Stimulated activated CD4-positive, alpha-beta T cell treated with anti-CD3 and anti-CD28 coated beads, Interleukin-1b, Interleukin-23, amount 100 ng/mL, for 1 hour (primary cell): Measurements from ENCODE around the gene SPTLC2.
"Not testable (repeated sequence)": the region's sequence is repeated elsewhere in the genome, so short reads cannot be mapped to it uniquely, and the experiment has no call there.

Experiments
- DNase-seq, 2 donors: peaks; one replicate each; pipeline ENCODE4 v3.0.0-alpha.2; 2020; ENCODE audit warnings: low read depth in 2 of 2

The SPTLC2 gene

DNA sequence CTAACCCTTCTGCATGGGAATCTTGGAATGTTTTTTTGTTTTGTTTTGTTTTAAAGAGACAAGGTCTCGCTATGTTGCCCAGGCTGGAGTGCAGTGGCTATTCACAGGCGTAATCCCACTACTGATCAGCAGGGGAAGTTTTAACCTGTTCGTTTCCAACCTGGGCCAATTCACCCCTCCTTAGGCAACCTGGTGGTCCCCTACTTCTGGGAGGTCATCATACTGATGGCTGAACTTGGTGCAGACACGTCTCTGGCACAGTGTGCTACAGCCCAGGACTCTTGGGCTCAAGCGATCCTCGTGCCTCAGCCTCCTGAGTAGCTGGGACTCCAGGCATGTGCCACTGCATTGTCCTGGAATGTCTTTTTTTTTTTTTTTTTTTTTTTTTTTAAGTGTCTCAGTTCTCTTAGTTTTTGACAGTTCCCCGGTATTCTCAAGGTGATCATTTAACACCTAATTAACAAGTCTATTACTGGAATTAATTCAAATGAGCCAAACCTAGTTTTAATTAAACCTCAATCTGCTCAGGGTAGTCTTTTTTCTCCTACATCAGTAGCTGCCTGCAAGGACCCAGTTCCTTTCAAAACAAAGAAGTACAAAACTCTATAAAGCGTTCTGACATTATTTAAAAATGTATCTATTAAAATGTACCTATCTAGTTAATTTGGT is 68.8 kb downstream of the SPTLC2 start:
- no peak for DNase-seq

DNA sequence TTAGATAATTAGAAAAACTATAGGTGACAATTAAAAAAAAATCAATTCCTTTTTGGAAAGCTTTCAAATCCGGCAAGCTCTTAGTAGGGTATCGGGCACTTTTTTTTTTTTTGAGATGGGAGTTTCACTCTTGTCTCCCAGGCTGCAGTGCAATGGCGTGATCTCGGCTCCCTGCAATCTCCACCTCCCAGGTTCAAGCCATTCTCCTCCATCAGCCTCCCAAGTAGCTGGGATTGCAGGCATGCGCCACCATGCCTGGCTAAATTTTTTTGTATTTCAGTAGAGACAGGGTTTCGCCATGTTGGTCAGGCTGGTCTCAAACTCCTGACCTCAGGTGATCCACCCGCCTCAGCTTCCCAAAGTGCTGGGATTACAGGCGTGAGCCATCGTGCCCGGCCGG is 71.3 kb downstream of the SPTLC2 start:
- not testable (repeated sequence) for DNase-seq

DNA sequence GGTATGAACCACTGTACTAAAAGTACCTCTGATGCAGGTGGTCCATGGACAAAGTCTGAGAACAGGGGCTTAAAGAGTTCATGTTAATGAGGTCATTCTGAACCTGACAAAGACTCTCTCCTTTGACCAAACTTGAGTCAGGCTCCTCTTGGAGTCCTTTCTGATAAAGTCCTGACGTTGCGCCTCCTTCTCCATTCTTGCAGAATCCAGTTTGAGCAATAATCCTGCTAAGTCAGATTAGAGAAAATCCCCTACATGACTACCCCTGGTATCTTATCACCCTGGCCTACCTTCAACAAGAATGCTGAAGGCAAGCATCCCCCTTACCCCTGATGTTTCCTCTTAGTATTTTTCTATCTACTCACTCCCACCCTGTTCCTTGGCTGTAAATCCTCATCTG is 71.9 kb downstream of the SPTLC2 start:
- no peak for DNase-seq

DNA sequence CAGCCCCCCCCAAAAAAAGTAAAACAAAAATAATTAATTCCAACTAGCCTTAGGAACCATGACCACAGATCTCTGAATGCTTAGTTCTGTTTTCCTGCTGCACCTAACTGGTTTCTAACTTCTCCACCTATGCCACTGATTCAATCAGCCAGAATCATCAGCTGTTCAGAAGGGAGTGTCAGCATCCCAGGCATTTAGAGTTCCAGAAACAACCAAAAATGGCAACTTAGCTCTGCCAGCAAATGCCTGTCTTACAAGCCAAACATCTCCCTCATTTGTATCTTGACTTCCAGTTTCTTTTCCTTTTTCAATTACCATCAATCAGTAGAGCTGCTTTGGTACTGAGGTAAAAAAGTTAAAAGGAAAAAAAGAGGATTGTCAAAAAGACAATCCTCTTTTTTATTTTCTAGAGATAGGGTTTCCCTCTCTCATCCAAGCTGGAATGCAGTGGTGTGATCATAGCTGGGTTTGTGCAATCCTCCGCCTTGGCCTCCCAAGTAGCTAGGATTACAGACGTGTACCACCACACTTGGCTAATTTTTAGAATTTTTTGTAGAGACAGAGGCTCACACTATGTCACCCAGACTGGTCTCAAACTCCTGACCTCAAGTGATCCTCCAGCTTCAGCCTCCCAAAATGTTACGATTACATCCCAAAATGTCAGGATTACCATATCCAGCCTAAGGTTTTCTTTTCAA is 72.7 kb downstream of the SPTLC2 start:
- no peak for DNase-seq

DNA sequence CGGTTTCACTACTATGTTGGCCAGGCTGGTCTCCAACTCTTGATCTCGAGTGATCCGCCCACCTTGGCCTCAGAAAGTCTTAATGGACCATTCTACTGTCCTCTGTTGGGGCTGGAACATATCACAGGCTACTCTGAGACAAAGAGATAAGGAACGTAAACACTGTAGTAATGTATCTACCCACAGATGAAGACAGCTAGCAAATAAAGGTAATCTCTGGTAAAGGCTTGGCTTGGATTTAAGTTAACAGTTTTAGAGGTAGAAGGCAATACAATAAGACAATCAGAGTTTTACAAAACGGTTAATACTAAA is 73.2 kb downstream of the SPTLC2 start:
- no peak for DNase-seq

DNA sequence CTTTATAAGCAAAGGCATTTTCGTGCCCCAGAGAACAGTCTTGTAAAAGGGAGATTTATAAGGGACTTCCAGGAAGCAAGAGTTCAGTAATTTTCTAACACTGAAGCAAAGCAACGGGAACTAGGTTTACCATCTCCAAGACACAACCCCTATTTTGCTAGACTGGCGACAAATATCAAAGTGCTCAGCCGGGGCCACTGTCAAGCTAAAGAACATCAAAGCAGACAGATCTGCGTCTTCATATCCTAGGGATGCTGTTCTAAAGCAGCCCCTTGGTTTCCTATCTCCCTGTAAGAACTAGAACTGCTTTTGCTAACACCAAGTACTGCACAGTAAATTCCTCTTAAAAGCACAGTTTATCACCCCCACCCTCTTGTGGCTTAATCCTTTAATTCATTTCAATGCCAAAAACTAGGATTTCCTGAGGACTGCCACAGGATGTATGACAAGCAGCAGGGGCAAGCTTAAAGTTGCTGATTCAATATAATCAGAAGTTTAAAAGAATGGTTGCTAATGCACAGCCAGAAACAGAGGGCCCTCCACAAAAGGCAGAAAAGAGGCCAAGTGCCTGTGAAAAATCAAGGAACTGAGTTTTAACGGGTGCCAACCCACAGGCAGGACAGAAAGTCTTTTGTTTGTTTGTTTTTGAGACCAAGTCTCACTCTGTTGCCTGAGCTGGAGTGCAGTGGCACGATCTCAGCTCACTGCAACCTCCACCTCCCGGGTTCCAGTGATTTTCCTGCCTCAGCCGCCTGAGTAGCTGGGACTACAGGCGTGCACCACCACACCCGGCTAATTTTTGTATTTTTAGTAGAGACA is 73.8 kb downstream of the SPTLC2 start:
- no peak for DNase-seq

DNA sequence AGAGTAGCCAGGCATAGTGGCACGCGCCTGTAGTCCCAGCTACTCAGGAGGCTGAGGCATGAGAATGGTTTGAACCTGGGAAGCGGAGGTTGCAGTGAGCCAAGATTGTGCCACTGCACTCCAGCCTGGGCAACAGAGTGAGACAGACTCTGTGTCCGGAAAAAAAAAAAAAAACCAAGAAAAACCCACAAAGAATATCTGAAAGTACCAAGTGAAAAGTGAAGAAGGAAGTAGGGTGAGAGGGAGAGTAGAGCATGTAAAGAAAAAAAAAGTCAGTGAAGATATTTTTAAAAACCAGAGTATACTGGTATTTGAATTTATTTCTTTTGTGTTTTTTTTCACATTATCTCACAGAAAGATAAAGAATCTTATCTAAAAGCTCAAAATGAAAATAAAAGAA is 74.5 kb downstream of the SPTLC2 start:
- DNase-seq: no peak

DNA sequence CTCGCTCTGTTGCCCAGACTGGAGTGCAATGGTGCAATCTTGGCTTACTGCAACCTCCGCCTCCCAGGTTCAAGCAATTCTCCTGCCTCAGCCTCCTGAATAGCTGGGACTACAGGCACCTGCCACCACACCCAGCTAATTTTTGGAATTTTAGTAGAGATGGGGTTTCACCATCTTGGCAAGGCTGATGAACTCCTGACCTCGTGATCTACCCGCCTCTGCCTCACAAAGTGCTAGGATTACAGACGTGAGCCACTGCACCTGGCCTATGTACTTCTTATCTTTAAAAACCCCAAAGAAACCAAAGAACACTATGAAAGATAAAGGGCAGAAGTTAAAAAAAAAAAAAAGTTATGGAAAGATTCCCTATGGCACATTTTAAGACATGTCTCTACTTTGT is 79.5 kb downstream of the SPTLC2 start:
- not testable (repeated sequence) for DNase-seq

DNA sequence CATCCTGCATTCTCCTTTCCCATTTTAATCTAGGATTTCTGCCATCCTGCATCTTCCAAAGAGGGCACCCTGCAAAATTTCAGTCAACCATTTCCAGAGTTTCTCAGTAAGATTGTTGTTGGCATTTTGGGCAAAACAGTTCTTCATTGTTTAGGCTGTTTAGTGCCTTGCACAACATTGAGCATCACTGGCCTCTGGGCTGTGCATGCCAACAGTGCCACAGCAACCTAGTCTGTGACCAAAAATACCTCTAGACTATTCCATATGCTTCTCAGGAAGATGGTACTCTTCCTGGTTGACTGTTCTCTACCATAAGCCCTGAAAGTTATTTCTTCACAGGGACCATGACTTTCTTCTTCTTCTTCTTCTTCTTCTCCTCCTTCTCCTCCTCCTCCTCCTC is 85.4 kb downstream of the SPTLC2 start:
- DNase-seq: no peak

DNA sequence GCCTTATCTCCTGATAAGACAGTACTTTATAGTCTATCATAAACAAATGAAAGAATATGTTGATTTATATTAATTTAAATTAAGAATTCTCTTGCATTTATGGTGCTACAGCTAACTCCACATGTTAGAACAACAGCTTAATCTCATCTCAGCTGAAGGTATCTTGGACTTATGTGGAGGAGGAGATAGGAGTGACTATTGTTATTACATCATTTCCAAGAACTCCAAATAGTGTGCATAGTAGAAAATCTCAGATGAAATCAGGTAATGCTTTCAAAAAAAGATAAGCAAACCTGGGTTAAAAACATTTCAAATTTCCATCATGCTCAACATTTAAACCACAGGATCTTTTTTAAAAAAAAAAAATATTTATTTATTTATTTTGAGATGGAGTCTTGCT is 86.5 kb downstream of the SPTLC2 start:
- no peak for DNase-seq

DNA sequence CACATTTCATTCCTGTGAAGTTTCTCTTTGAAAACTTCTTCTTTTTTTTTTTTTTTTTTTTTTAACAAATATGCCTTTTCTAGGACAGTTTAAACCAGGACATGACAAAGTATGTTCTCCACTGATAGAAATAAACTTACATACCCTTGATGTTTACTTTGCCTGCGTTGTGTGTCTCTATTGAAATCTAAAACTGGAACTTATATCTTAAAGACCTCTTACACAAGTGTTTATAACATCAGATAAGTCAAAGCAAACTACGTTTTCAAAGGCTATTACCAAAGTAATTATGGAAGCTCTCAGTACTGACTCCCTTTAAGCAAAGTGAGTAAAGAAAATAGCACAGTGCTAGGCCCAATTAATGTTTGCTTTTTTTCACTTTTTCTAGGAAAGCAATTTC is 87.2 kb downstream of the SPTLC2 start:
- no peak for DNase-seq

DNA sequence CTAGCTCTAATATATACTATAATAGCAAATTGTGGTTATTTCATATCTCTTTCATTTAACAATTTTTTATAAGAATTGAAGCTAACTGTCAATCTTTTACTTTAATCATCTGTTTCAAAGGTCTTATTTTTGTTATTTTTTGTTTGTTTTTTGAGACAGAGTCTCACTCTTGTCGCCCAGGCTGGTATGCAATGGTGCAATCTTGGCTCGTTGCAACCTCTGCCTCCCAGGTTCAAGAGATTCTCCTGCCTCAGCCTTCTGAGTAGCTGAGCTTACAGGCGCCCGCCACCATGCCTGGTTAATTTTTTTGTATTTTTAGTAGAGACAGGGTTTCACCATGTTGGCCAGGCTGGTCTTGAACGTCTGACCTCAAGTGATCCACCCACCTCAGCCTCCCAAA is 87.7 kb downstream of the SPTLC2 start:
- DNase-seq: not testable (repeated sequence)

DNA sequence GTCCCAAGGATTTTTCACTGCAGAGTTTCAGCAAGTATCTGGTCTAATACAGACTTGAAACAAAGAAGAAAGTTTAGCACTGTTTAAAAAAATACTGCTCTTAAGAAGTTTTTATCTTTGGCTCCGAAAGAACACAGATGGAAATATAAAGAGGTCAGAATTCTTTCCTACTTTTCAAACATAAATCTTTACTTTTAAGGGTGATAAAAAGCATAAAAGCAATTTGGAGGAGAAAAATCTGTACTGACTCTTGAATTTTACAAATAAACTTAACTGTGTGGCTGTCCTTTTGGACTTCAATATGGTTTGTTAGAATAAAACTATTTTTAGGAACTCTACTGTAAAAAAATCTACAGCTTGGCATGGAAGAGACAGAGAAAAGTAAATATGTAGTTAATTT is 90.2 kb downstream of the SPTLC2 start:
- DNase-seq: no peak

DNA sequence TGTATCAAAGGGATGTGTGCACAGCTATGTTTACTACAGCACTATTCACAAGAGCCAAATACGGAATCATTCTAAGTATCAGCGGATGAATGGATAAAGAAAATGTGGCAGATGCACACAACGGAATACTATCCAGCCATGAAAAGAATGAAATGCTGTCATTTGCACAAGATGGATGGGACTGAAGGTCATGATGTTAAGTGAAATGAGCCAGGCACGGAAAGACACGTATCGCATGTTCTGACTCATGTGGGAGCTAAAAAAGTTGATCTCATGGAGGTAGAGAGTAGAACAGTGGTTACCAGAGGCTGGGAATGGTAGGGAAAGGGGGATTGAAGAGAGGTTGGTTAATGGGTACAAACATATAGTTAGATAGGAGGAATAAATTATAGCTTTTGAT is 91.9 kb downstream of the SPTLC2 start:
- no peak for DNase-seq

DNA sequence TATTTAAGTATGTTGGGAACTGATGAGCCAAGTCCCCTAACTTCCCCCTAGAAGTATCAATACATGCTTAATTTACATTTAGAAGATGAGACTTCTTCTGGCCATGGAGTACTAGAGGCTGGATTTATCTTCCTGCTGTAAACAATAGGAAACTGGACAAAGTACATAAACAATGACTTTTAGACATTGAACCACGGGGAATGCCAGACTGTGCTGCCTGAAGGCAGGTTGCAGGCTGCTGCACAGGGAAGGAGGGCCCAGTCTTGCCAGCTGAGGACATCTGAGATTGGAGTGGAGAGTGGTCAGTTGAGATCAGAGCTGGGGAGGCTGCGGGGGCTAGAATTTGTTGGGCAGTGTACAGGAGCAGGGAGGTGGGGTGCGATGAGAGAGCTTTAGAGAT is 93.3 kb downstream of the SPTLC2 start:
- no peak for DNase-seq

DNA sequence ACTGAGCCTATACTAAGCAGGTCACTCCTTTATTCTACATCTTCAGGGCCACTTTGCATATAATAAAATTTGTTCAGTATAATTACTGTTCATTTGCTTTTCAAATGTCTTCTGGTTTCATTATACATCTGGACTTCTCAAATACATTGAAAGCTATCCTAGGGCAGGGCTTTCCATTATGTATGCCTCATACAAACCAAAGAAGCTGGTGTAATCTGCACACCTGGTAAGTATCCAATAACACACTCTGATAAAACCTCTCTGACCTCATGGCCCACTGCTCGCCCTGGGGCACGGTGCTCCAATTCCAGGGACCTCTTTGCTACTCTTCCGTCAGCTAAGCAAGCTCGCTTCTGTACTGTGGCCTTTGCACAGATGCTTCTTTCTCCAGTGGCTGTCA is 95.9 kb downstream of the SPTLC2 start:
- no peak for DNase-seq

DNA sequence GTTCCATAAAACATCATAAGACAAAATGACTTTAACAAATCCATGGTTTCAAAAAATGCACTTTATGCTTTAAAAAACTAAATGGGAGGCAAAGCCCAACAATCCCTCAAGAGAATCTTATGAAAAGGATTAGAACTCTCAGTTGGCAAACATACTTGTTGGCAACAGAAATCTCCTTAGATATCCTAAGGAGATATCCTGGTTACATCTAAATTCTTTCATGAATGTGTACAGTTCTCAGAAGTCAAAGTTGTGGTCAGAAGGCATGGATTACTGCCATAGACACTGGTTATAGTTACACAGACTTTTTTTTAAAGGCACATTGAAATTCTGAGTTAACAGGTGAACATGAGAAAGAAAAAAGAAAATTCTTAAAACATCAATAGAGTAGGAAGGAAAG is 100.3 kb downstream of the SPTLC2 start:
- DNase-seq: no peak

DNA sequence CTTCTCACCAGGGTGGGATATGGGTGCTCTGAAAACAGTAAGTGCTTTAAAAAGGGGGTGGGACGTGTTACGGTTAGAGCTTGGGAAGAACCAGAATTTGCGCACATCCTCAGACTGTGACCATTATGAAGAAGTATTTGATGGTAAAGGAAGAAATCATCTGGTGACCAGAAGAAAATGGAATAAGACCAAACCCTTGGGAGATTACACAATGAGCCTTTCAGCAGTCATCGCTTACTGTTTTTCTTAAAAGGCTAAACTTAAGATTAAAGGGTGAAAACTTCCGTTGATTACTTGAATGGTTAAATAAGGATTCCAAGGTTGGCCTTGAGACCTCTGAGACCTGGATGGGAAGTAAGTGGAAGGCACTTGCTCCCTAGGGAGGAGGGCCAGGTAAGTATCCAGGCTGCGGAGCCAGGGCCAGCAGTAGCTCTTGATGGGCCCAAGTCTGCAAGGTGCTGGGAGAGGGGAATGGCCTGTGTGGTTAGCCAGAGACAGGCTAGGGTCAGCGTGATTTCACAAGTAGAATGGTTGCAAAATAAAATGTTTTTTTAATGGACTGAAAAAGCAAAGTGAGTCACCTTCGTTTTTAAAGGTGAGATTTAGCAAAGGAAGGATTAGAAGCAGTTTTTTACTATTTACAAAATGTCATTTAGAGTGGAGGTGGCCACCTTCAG is 104.8 kb downstream of the SPTLC2 start:
- DNase-seq: no peak

DNA sequence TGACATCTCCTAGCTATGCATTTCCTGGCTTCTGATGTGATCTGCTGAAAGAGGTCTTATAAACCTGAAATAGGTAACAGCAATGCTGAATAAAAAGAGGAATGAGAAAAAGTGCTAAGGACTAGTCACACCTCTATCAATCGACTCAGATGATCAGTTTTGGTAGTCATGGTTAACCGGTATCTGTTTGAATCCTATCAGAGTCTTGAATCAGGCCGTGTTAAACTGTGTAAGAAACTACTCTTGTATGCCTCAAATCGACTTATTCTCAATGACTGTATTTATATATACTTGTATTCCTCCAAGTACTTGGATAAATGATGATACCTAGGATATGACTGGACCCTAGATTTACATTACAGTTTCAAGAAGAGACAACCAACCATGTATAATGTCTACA is 107.1 kb downstream of the SPTLC2 start:
- no peak for DNase-seq

DNA sequence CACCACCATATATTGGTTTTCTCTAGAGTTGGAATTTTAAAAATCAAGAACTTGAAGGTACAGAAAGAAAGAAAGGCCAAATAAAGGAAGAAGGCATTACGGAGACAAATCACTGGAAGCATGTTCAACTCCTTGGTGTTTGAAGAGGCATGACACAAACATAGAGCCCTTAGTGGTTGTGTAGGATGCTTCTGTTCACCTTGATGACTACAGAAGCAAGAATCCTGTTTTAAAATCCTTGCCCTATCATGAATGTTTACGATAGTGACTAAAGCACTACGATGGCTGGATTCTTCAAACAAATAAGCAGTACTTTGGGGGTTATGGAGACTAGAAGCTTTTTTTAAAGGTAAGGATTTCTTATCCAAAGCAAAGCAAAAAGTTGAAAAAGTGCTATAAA is 107.6 kb downstream of the SPTLC2 start:
- DNase-seq: no peak

DNA sequence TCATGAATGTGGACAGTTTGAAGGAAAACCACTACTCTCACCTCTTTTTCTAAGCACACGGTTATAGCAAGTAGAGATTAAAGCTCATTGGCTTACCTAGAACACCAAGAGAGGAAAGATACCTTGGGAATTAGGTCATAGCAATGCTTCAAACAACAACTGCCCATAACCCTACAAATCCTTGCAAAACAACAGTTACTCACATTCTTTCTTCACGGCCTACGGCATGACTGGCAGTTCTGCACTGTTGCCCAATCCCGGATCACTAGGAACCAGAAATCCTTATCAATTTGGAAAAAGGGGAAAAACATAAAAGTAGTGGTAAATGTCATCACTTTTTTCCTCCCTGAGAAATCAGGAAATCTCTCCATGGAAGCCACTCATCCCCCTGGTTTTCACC is 108.2 kb downstream of the SPTLC2 start:
- DNase-seq: no peak

DNA sequence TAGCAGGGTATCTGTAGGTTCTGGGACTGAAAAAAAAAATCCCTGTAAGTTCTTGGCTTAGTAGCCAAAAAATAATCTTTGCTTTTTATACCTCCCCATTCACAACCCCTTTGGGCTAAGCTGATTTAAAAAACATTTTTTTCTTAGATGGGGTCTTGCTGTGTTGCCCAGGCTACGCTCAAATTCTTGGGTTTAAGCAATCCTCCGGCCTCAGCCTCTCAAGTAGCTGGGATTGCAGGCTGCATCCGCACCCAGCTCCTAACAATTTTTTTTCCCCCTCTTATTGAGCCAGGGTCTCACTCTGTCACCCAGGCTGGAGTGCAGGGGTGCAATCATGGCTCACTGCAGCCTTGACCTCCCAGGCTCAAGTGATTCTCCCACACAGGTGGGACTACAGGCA is 108.7 kb downstream of the SPTLC2 start:
- no peak for DNase-seq

DNA sequence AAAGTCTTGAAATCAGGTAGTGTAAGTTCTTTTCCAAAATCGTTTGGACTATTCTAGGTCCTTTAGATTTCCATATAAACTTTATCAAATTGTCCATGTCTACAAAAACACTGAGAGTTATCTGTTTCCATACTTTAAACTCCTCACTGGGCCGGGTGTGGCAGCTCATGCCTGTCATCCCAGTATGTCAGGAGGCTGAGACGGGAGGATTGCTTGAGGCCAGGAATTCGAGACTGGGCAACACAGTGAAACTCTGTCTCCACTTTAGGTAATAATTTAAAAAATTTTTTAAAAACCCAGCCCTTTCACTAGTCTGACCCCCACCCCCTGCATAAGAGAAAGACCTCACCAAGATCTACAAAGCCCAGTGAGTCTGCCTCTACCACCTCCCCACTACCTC is 111.4 kb downstream of the SPTLC2 start:
- DNase-seq: no peak
